Measurements from ENCODE around the gene ADCY2. TPM values are rescaled to one million over a fixed set of nuclear protein-coding genes. Genes with fewer than 3 reads are reported as not detected.
A peak's percentile ranks its signal among the peaks of the same experiment; 100 is the strongest.

ADCY2 gene
- total RNA-seq, 2 donors from 2014 or later = not detected

DNA sequence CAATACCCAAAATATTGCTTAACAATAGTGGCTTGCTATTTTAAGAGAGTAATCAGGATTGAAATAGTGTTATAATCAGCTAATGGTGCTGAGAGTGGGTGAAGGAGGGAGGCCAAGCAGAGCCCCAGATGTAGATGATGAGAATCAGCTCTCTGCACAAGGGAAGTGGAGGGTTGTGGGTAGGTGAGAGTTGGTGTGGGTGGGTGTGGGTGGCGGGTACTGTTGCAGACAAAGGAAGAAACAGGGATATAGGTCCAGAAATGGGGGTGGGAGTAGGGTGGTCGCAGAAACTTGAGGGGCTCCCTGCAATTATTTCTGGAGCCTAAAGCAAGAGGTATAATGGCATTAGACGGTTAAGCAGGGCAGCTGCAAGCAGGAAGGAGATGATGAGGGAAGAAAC lies 7.4 kb upstream of the ADCY2 start:
- Mint-ChIP-seq H3K4me1 (ENCODE audit: low read depth in 2 of 2) (no peaks in the 10 kb centered on the region), H3K4me3 (no peak overlapping the region), H3K27ac (no peak overlapping the region), H3K9me3 (peaks cover 4% of the 10 kb centered on the region), H3K27me3 (peaks cover 2 to 7% of the 10 kb centered on the region in 2 donors), H3K36me3 (no peaks in the 10 kb centered on the region)
- DNase-seq (ENCODE audit: low spot score) (no peak), ATAC-seq (no peak)

DNA sequence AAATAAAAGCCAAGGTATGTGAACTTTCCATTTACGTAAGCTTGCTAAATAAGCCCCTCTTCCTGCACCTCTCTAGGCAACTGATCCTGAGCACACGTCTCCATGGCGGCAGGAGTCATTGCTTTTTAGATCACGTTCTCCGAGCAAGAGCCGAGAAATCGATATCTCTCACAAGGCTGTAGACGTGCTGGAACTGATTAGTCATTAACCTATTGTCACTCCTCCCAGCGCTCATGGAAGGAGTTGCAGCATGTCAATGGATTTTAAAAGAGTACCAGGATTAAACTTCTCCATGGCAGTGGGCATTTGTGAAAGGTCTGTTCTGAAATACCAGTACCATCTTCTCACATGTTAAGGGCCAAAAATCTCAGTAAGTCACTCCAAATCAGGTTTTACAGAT lies 4.7 kb upstream of the ADCY2 start:
- ATAC-seq (no peak), DNase-seq (ENCODE audit: low spot score) (no peak)
- Mint-ChIP-seq H3K27ac (no peak overlapping the region), H3K4me3 (no peak overlapping the region), H3K4me1 (ENCODE audit: low read depth in 2 of 2) (no peaks in the 10 kb centered on the region), H3K36me3 (no peaks in the 10 kb centered on the region), H3K9me3 (no peaks in the 10 kb centered on the region), H3K27me3 (peaks cover 6 to 11% of the 10 kb centered on the region in 2 donors)

DNA sequence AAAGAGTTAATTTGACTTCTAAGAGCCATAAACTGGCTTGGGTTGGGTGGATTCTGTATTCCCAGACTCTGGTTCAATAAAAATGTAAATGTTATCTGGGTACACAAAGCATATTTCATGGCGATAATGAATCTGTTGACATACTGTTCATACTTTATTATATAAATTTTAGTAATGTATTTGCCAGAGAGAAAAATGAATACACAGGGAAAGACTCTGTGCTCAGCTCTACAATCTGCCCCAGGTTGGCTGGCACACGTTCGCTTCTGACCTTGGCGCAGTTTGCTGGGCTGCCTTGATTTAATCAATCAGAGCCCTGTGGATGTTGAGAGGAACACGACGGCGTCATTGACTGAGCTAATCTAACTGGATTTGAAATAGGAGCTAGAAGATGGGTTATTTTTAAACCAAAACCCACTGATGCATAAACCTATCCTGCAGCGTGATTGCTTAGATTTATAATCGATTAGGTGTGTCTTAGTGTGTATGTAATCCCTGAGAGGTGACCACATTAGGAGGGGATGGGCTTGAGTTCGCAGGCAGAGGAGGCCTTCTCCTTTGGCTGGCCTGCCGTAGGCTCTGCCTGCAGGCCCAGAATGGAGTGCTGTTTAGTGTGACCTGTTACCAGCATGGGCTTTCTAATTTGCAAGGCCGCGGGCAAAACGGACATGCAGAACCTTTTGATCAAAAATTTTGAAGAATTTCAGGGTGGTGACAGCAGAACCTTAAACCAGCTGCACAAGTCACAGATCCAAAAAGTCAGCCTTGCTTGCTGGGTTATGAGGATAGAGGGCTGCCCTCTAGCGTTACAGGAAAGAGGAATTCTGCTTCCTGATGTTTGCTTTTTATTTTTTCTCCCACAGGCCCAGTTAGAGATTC lies 3.9 kb upstream of the ADCY2 start:
- ATAC-seq (no peak), DNase-seq (ENCODE audit: low spot score) (no peak)
- H3K27ac Mint-ChIP-seq = no peak overlapping the region
- H3K27me3 Mint-ChIP-seq = peaks cover 10 to 16% of the 10 kb centered on the region in 2 donors
- no peaks in the 10 kb centered on the region for H3K4me1 Mint-ChIP-seq (ENCODE audit: low read depth in 2 of 2)
- H3K36me3 Mint-ChIP-seq = no peaks in the 10 kb centered on the region
- no peak overlapping the region for H3K4me3 Mint-ChIP-seq
- H3K9me3 Mint-ChIP-seq = no peaks in the 10 kb centered on the region

DNA sequence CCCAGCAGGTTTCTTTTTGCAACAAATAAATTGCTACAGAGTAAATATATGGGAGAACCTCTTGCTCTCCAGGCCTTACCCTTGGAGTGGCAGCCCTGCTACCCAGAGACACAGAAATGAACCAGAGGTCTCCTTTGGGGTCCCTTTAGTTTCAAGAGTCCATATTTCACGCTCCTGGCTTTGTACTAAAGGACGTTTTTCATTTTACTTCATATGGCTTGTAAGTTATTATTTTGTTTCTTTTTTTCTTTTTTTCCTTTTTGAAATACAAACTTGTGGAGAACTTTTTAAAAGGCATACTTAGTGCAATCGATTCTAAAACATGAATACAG lies 3.3 kb upstream of the ADCY2 start:
- H3K4me1 Mint-ChIP-seq (ENCODE audit: low read depth in 2 of 2) = no peaks in the 10 kb centered on the region
- ATAC-seq = no peak
- DNase-seq (ENCODE audit: low spot score) = no peak
- peaks cover 12 to 19% of the 10 kb centered on the region in 2 donors for H3K27me3 Mint-ChIP-seq
- H3K4me3 Mint-ChIP-seq = no peak overlapping the region
- H3K9me3 Mint-ChIP-seq = no peaks in the 10 kb centered on the region
- no peak overlapping the region for H3K27ac Mint-ChIP-seq
- H3K36me3 Mint-ChIP-seq = no peaks in the 10 kb centered on the region

DNA sequence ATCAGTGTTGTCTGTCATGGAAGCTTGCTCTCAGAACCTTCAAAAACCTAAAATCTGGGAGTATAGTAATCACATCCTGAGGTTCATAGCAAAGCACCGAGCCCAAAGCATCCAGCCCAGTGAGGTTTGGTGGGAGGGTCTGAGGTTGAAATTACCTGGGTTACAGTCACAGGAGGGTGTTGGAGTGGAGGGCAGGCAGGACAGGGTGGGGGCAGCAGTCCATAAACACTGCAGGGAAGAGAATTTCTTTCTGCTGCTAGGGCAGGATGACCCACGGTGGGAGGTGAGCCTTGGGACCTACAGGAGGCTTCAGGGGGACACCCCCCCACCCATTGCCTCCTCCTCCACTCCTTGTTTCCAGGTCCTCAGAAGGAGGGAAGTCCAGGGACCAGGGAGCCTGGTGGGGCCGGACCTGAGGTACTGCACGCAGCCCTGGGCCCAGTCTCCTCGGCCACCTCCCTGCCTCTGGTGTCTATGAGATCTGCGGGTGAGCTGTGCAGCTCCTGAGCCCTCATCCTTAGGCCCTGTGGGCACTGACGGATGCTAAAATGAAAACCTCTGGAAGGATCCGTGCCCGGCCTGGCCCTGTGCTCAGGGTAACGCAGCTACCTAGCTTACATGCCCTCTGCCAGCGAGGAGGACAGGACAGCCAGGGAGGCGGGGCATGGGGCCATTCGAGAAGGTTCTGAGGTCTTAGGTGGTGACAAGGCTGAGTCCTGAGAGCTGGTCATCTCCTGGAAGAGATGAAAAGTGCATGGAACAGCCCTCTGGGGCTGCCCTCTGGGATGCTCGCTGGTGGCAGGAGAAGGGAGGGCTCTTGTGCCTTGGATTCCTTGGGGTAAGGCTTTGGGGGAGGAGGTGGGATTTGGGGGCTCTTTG lies 1.8 kb upstream of the ADCY2 start:
- Mint-ChIP-seq H3K36me3 (no peaks in the 10 kb centered on the region), H3K4me3 (no peak overlapping the region), H3K27ac (no peak overlapping the region), H3K27me3 (peaks cover 19 to 30% of the 10 kb centered on the region in 2 donors), H3K9me3 (peaks cover 3% of the 10 kb centered on the region), H3K4me1 (ENCODE audit: low read depth in 2 of 2) (no peaks in the 10 kb centered on the region)
- ATAC-seq (no peak), DNase-seq (ENCODE audit: low spot score) (no peak)

DNA sequence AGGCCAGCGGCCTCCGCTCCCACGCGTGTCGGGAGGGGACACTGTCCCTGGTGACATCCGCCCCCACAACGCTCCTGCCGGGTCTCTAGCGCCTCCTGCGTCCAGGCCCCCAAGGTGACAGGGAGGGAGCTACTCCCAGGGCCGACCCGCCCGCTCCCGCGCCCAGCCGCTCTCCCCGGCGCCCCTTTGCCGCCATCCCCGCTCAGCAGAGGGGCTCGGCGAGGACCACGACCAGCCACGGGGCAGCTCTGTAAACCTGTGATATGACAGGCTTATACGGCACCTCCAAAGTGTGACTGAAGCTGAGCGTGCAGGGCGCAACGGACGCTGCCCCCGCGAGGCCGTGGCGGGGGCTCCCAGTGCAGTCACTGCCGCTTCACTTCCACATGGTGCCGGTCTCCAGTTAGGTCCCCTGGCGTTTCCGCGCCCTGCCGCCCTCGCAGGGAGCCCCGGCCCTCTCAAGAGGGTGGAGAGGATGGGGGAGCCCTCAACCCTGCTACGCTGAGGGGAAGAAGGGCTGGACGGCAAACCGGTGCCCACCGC lies 978 bp upstream of the ADCY2 start:
- Mint-ChIP-seq H3K36me3 (no peaks in the 10 kb centered on the region), H3K4me1 (ENCODE audit: low read depth in 2 of 2) (no peaks in the 10 kb centered on the region), H3K4me3 (no peak overlapping the region), H3K27ac (no peak overlapping the region), H3K9me3 (peaks cover 3% of the 10 kb centered on the region), H3K27me3 (peaks cover 19 to 30% of the 10 kb centered on the region in 2 donors)
- DNase-seq (ENCODE audit: low spot score) = no peak
- no peak for ATAC-seq

DNA sequence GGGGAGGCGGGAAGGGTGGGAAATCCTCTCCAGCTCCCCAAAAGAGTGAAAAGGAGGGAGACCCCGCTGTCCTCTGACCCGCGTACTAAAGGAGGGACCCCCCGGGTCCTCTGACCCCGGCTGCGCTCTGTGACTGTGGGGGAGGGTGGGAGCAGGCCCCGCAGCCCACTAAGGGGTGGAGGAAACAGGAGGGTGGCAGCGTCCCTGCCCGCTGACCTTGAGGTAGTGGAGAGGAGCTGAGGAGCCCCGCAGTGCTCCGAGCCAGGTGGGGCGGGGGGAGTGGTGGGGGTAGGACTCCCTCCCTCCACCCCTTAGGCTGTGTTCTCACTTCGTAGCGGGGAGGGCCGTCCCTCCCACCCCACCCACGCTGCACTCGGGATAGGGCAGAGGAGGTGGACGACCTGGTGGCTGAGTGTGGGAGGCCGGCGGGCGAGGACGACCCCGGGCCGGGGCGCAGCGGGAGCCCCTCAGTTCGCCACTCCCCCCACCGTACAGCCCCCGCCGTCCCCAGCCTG lies 449 bp upstream of the ADCY2 start:
- Mint-ChIP-seq H3K4me3 (no peak overlapping the region), H3K27ac (no peak overlapping the region), H3K9me3 (peaks cover 3% of the 10 kb centered on the region), H3K4me1 (ENCODE audit: low read depth in 2 of 2) (no peaks in the 10 kb centered on the region), H3K36me3 (no peaks in the 10 kb centered on the region), H3K27me3 (peaks cover 19 to 30% of the 10 kb centered on the region in 2 donors)
- DNase-seq (ENCODE audit: low spot score) (no peak), ATAC-seq (peak in 1 of 2 donors; percentile 36)

DNA sequence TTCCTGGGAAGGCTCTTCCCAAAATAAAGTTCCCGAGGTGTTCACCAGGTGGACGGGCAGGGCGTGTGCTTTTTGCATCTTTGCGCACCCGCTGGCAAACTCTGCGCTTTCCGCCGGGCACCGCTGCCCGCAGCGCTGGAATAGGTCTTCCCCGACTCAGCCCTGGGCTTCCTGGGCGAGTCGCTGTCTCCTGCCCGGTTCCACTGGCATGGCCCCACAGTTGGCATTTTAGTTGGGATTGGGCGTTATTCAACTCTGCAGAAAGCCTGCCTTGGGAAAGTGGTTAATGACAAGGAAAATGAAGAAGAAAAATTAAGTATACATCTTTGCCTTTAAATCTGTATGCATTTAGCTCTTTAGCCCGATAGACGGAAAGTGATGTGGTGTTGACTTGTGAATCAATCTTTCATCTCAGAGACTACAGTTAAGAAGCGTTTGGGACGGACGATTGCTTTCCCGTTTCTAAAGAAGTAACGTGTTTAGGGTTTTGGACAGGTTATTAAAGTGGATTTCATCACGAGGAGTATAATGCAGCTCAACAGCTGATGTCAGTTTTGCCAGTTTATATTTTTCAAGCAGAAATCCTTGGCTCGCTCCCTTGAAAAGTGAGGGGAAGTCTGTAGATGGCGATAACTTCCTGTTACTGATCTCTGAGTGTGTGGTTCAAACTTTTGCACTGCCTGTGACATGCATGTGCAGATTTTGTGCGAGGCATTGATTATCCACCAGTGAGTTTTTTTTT lies 946 bp downstream of the ADCY2 start:
- no peaks in the 10 kb centered on the region for H3K4me1 Mint-ChIP-seq (ENCODE audit: low read depth in 2 of 2)
- H3K4me3 Mint-ChIP-seq = no peak overlapping the region
- ATAC-seq (no peak), DNase-seq (ENCODE audit: low spot score) (no peak)
- H3K9me3 Mint-ChIP-seq = peaks cover 3% of the 10 kb centered on the region
- no peak overlapping the region for H3K27ac Mint-ChIP-seq
- peaks cover 19 to 30% of the 10 kb centered on the region in 2 donors for H3K27me3 Mint-ChIP-seq
- H3K36me3 Mint-ChIP-seq = no peaks in the 10 kb centered on the region

DNA sequence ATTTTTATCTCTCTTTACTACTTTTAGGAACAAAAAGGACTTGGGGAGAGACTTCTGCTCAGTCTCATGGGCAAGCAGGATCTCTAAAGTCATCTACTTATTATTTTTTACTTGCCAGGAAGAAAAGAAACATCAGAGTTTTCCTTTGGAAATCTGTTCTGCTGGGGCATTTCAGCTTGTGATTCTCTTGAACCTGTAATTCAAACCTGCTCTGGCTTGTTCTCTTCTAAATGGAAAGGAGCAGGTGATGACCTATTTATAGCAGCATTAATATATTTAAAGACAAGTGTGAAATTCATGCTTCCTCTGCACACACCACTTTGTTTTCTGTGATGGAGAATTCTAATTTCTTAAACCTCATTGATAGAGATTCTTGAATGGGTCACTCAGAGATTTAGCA lies 2.0 kb downstream of the ADCY2 start:
- no peak for DNase-seq (ENCODE audit: low spot score)
- no peaks in the 10 kb centered on the region for H3K36me3 Mint-ChIP-seq
- peaks cover 19 to 29% of the 10 kb centered on the region in 2 donors for H3K27me3 Mint-ChIP-seq
- H3K27ac Mint-ChIP-seq = no peak overlapping the region
- no peak overlapping the region for H3K4me3 Mint-ChIP-seq
- no peak for ATAC-seq
- H3K4me1 Mint-ChIP-seq (ENCODE audit: low read depth in 2 of 2) = no peaks in the 10 kb centered on the region
- H3K9me3 Mint-ChIP-seq = peaks cover 3% of the 10 kb centered on the region

DNA sequence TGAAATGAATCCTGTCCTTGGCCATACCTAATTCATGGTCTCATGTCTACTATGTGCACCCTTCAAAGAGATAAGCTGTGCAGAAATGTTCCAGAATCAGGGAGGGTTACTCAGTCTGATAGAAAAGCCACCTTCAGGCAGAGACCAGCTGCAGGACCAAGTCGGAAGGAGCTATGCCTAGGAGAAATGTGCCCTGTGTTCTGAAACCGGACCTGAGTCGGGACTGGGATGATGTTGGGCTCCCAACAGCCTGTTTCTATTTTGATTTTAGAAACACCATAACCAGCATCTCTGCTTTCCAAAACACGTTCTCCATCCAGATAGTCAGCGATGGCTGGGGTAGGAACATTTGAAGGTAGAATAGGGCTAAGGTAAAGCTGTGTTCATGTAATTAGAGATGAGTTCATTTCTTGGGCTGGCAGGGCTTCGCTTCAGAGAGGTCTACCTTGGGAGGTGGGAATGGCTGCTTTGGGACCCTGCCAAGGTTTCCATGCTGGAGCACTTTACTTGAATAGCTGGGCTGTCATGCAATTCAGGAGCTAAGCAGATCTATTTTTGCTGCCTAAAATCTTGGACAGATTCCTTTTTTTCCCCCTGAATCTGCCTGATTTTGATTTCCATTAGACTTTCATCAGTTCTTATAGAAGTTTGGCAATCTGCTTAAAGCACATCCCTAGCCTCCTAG lies 2.8 kb downstream of the ADCY2 start:
- ATAC-seq (no peak), DNase-seq (ENCODE audit: low spot score) (no peak)
- Mint-ChIP-seq H3K4me1 (ENCODE audit: low read depth in 2 of 2) (no peaks in the 10 kb centered on the region), H3K27me3 (peaks cover 16 to 21% of the 10 kb centered on the region in 2 donors), H3K27ac (no peak overlapping the region), H3K36me3 (no peaks in the 10 kb centered on the region), H3K4me3 (no peak overlapping the region), H3K9me3 (peaks cover 3% of the 10 kb centered on the region)

DNA sequence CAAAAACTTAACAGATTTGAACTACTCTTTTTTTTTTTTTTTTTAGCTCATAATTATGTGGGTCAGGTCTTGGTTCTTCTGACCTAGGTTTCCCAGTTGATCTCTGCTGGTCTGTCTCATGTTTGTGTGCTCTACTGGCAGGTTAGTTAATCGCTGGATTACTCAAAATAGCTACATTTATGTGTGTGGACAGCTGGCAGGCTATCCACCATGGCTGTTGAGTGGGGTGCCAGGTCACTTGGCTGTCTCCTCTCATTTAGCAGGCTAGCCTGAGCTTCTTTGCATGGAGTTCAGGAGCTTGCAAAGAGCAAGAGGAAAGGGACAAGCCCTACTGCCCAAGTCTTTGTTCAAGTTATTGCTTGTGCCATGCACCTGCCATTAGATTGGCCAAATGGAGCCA lies 9.3 kb downstream of the ADCY2 start:
- Mint-ChIP-seq H3K4me1 (ENCODE audit: low read depth in 2 of 2) (no peaks in the 10 kb centered on the region), H3K4me3 (no peak overlapping the region), H3K9me3 (peaks cover 3% of the 10 kb centered on the region), H3K36me3 (no peaks in the 10 kb centered on the region), H3K27ac (no peak overlapping the region), H3K27me3 (no peaks in the 10 kb centered on the region)
- ATAC-seq (no peak), DNase-seq (ENCODE audit: low spot score) (no peak)

DNA sequence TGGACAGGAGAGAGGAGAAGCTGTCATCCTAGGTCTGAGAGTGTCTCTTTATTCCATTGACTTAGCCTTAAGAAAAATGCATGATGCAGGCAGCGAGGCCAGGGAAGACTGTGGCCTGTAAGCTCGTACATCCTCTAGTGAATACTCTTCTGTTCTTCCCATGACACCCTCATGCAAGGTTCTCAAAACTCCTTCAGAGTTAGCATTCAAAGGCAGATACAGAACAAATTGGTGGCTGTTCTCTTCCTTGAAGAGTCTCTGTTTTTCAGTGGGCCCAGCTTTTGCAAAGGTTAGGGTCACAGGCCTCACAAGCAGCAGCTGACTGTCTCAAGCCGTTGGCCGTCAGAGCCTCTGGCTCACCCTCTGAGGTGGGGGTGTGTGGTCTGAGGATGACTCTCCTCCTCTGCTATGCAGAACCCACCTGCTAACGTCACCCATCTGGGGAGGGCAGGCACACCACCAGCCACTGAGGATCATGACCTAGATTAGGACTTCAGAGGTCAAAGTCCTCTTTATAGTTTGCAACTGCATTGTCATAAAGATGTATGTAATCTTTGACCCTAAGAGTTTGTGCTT lies 15.1 kb downstream of the ADCY2 start:
- no peak overlapping the region for H3K27ac Mint-ChIP-seq
- H3K36me3 Mint-ChIP-seq = no peaks in the 10 kb centered on the region
- H3K4me1 Mint-ChIP-seq (ENCODE audit: low read depth in 2 of 2) = no peaks in the 10 kb centered on the region
- no peak overlapping the region for H3K4me3 Mint-ChIP-seq
- peaks cover 3% of the 10 kb centered on the region for H3K9me3 Mint-ChIP-seq
- ATAC-seq (no peak), DNase-seq (ENCODE audit: low spot score) (no peak)
- H3K27me3 Mint-ChIP-seq = no peaks in the 10 kb centered on the region

DNA sequence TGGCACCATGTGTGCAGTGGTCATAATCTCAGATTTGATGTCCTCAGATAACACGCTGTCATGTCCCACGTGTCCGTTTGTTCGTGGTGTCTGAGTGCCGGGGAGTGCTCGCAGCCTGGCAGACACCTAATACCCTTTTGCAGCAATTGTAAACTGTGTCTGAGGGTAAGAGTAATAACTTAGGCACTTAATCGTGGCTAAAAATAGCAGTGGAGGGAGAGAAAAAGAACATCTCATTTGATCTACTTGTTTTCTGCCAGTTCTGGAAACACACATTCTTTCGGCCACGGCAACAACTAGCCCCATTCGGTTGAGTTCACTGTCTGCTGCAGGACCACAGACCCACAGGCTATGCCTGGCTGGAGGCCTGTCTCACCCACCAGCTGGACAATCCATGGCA lies 16.5 kb downstream of the ADCY2 start:
- ATAC-seq = no peak
- Mint-ChIP-seq H3K4me1 (ENCODE audit: low read depth in 2 of 2) (no peaks in the 10 kb centered on the region), H3K27me3 (no peaks in the 10 kb centered on the region), H3K27ac (no peak overlapping the region), H3K9me3 (no peaks in the 10 kb centered on the region), H3K36me3 (no peaks in the 10 kb centered on the region), H3K4me3 (no peak overlapping the region)
- DNase-seq (ENCODE audit: low spot score) = no peak

Data from natural killer cell treated with Interleukin-12 subunit alpha and Interleukin-12 subunit beta and Interleukin-15 and Interleukin-18, amount 100 ng/mL, for 72 hours (primary cell).